Measurements from ENCODE around the gene DOC2B.
"Not testable (repeated sequence)": the region's sequence is repeated elsewhere in the genome, so short reads cannot be mapped to it uniquely, and the experiment has no call there.

Gene DOC2B

DNA sequence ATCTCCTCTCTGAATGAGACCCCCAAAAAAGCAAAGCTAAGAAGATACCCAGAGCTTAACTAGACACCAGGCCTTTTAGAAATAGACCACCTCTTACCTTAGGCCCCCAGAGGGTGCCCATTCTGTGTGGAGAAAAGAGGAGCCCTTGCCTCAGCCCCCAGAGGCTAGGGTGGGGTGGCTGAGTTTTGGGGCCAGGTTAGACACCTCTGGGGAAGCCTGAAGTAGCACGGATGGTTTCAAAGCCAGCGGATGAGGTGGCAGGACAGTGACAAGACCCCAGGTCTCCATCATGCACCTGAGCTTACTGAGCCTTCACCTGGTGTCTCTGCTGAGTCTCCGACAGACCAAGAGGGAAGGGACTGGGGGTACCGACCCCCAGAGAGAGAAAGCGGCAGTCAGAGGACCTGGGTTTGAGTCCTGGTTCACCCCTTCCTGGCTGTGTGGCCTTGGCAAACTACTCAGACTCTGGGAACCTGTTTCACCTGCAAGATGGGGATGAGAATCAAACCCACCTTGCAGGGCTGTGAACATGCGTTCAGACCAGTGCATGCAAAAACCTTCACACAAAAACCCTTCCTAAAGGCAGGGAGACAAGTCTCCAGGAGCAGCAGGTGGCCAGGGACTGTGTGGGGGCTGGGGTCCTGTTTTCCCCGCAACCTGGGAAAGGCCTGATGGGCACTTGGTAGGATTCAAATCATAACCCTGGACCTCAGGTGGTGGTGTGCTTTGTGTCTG is 36.3 kb downstream of the DOC2B start:
- no peak for DNase-seq (ENCODE audit: low spot score)

DNA sequence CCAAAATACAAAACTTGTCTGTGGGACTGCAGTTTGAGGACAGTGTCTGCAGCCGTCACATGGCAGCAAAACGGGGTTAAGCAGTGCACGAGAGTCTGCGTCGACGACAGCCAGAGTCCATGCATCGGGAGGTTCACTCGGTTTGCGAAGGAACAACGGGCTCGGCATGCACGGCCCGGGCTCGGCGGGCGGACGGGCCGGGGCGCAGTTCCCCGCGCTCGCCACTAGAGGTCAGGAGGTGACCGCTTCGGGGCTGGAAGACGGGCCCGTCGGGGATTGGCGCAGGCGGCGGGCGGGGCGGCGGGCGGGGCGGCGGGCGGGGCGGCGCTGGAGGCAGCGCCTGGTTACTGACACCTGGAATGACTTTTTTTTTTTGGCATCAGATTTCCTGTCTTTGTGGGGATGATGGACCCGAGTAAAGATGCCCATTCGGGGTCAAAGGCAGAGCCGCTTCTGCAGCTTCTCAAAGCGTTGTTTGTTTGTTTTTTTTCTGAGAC is 37.6 kb downstream of the DOC2B start:
- peak; percentile 63 for DNase-seq (ENCODE audit: low spot score)

DNA sequence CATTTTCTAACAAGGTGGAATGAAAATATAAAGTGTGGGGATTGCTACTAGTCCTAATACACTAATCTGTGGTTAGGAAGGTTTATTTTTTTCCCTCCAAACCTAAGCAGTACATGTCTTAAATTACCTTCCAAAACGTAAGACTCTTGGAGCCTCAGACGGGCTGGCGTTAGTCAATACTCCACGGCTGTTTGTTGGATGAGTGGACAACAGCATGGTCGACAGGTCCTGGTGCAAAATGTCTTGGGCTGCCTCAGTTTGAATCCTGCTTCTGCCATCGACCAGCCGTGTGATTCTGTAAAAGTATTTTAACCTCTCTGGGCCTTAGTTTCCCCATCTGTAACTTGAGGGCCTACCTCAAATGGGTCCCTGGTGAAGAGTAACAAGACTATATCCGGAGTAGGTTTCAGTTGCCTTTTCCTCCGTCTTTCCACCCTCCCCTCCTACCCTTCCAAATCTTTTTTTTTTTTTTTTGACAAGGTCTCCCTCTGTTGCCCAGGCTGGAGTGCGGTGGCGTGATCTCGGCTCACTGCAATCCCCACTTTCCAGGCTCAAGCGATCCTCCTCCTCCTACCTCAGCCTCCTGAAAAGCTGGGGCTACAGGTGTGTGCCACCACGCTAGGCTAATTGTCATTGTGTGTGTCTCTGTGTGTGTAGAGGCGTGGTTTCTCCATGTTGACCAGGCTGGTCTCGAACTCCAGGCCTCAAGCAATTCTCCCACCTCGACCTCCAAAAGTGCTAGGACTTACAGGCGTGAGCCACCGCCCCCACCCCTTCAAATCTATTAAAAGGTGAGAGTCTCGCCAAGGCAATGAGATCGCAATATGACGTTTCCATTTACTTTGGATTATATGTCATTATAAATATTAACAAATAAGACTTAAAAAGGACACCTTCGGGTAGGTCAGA is 38.3 kb downstream of the DOC2B start:
- DNase-seq (ENCODE audit: low spot score) = no peak

DNA sequence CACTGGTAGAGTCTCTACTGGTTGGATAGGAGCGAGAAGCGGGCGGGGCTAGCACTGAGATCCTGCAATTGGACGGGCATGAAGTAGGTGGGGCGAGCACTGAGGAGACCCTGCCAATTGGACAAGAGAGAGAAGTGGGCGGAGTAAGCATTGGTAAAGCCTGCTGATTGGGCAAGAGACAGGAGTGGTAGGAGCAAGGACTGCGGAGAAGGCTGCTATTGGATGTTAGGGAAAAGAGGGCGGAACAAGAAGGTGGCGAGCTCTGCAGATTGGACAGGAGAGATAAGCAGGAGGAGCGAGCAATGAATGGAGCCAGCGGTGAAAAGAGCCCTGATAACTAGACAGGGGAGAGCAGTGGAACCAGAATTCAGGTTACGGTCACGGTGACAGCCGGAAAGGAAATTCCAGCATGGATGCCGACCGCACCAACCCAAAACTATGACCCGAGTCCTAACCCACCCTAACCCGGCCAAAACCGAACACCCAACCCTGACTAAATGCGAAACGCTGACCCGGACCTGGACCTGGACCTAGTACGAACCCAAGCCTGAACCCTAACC is 39.3 kb downstream of the DOC2B start:
- DNase-seq (ENCODE audit: low spot score) = peak; percentile 97

DNA sequence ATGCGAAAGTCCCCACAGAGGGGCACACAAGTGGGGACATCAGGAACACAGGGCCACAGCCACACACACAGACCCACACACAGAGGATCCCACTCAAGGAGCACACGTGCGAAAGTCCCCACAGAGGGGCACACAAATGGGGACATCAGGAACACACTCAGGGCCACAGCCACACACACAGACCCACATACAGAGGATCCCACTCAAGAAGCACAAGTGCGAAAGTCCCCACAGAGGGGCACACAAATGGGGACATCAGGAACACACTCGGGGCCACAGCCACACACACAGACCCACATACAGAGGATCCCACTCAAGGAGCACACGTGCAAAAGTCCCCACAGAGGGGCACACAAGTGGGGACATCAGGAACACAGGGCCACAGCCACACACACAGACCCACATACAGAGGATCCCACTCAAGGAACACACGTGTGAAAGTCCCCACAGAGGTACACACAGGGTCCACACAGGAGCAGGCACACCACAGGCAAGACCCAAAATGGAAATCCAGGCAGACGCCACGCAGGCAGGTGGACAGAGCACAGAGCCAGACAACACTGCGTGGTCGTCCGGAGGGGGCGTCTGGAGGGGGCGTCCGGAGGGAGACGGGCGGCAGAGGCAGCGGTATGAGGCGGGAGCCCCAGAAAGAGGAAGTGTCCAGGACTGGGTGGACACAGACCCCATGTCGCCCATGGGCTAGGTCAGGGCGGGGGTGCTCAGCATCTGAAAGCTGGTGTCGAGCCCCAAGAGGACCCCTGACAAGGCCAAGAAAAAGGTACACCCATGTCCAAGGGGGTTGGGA is 41.8 kb downstream of the DOC2B start:
- not testable (repeated sequence) for DNase-seq (ENCODE audit: low spot score)

DNA sequence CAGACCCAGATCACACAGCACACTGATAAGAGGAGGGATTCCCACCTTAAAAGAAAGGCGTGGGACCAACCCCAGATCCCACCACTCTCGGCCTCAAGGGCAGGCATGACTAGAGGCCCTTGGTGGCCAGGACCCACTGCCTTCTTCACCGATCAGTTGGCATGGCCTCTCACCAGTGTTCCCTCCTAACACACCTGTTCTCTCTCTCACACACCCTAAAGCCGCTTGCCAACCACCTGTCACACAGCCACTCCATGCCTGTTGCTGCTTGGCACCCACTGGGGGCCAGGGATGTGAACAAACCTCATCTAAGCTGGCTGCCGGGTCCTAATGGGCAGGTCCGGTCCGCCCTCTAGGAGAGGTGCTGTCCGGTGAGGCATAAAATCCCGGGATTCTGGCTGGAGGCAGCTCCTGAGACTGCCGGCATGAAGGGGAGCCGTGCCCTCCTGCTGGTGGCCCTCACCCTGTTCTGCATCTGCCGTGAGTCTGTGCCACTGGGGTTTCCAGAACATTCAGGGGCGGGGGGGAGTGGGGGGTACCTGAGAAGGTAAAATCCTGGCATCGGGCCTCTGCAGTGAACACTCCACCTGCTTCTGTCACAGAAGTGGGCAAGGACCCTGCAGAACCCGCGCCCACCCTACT is 44.2 kb downstream of the DOC2B start, which contains the start of gene SCGB1C2:
TSS of gene SCGB1C2 (plus strand) at position 404 of the 642 bp plus-strand sequence. CDS start at position 426, 22 bp downstream.
- not testable (repeated sequence) for DNase-seq (ENCODE audit: low spot score)

DNA sequence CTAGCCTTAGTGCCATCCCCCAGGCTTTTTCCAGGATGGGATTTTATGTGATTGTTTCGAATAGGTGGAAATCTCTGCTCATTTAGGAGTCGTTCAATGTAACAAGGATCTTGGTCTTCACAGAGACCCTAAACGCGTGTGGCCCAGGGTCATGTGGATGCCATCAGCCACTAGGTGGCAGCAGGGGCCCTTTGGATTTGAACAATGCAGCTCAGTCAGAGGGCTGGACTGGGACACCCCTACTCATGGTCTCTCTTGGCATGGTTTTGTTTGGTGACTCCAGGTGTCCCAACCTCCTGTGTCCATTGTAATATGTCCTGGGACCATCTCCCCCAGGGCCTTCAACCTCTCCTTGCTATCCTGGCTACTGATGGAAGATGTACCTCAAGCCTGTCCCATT is 44.9 kb downstream of the DOC2B start:
- DNase-seq (ENCODE audit: low spot score) = not testable (repeated sequence)

DNA sequence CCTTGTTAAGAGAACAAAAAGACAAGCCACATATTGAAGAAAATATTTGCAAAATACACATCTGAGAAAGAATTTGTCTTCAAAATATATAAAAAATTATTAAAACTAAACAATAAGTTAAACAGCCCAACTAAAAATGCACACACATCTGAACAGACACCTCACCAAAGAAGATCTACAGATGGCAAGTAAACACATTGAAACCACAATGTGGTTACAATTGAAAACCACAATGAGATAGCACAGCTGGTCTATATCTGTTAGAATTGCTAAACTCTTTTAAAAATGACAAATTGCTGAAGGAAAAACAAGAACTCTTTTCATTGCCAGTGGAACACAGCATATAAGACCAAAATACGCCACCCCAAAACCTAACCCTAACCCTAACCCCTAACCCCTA is 45.6 kb downstream of the DOC2B start:
- not testable (repeated sequence) for DNase-seq (ENCODE audit: low spot score)

DNA sequence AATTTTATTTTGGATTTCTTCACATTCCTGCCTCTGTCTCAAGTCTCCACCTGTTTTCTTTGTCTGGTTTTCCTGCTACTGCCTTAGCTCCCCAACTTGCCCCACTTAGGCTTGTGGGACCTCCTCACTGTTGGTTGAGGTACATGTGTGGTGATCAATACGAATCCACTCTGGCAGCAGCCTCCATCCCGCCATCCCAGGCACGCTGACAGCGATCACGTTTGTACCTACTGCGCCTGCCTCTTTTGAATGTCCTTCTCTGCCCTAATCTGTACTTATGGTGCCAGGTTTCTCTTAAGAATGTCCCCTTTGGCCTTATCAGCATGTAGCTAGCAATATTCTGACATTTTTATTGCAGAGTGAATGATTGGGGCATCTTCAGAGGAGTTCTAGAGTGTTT is 46.4 kb downstream of the DOC2B start:
- not testable (repeated sequence) for DNase-seq (ENCODE audit: low spot score)

DNA sequence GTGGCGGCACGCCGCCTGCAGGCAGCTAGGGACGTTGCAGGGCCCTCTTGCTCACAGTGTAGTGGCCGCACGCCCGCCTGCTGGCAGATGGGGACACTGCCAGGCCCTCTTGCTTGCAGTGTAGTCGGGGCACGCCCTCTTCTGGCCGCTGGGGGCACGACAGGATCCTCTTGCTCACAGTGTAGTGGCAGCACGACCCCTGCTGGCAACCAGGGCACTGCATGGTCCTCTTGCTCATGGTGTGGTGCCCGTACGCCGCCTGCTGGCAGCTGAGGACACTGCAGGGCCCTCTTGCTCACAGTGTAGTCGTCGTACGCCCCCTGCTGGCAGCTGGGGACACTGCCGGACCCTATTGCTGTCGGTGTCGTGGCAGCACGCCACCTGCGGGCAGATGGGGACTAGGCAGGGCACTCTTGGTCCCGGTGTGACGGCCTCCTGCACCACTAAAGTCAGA is 47.1 kb downstream of the DOC2B start:
- not testable (repeated sequence) for DNase-seq (ENCODE audit: low spot score)

DNA sequence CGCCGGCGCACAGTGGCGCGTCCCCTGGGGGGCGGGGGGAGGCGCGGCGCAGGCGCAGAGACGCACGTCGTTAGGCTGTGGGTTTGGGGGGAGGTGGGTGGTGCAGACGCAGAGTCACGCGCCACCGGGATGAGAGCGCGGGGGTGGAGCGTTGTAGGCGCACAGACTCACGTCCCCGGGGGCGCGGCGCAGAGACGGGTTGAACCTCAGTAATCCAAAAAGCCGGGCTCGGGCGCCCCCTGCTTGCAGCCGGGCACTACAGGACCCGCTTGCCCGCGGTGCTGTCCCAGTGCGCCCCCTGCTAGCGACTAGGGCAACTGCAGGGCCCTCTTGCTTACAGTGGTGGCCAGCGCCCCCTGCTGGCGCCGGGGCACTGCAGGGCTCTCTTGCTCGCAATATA is 47.5 kb downstream of the DOC2B start:
- not testable (repeated sequence) for DNase-seq (ENCODE audit: low spot score)

DNA sequence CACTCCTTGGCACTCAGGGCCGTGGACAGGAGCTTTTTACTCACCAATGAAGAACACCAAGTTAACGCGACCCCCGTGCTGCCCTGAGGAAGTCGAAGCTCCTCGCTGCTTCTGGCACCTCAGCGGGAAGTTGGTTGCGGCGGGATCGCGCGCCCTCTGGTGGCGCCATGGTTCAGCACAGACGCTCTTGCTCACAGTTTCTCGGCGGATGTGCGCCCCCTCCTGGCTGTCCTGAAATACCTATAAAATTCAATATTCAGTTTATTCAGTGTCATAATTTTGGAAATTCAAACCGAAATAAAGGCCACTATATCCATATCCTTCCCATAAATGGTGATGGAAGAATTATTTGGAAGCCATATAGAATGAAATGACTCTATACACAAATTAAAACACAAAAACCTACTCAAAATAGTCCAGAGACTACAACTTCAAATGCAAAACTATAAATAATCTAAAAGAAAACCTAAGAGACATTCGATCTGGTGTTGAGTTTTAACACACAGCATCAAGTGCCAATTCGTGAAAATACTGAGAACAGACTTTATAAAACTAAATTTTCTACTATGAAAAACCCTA is 63.0 kb downstream of the DOC2B start:
- peak; percentile 11 for DNase-seq (ENCODE audit: low spot score)

DNA sequence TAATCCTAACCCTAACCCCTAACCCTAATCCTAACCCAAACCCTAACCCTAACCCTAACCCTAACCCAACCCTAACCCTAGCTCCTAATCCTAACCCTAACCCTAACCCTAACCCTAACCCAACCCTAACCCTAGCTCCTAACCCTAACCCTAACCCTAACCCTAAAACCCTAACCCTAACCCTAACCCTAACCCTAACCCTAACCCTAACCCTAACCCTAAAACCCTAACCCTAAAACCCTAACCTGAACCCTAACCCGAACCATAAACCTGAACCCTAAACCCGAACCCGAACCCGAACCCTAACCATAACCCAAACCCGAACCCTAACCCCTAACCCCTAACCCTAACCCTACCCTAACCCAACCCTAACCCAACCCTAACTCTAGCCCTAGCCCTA is 68.3 kb downstream of the DOC2B start:
- DNase-seq (ENCODE audit: low spot score) = peak; percentile 27
